Measurements from ENCODE around the gene TBC1D20. TPM values are rescaled to one million over a fixed set of nuclear protein-coding genes. Genes with fewer than 3 reads are reported as not detected.
A peak's percentile ranks its signal among the peaks of the same experiment; 100 is the strongest.

Gene TBC1D20
- total and polyA plus RNA-seq, 3 experiments from 2014 or later = 24.6 to 28.6 (median 25.0) TPM

GRCh38 chr20:497979-498378, 35.6 kb upstream of the TBC1D20 start:
- Histone ChIP-seq H3K4me1 (ENCODE audit: insufficient read depth, low read length) (no peaks in the 10 kb centered on the region), H3K4me3 (ENCODE audit: low read length) (no peak overlapping the region), H3K27me3 (ENCODE audit: insufficient read depth, low read length, poor library complexity, severe bottlenecking) (no peaks in the 10 kb centered on the region), H3K36me3 (ENCODE audit: insufficient read depth, low read length) (peaks cover 57% of the 10 kb centered on the region), H3K27ac (ENCODE audit: low read depth, low read length) (no peak overlapping the region), H3K9me3 (ENCODE audit: low read length) (no peaks in the 10 kb centered on the region)
- Mint-ChIP-seq H3K36me3 (peaks cover 0 to 85% (median 29%) of the 10 kb centered on the region in 3 donors), H3K9me3 (no peaks in the 10 kb centered on the region), H3K27ac (no peak overlapping the region), H3K27me3 (no peaks in the 10 kb centered on the region), H3K4me3 (no peak overlapping the region), H3K4me1 (peaks cover 0 to 4% (median 0%) of the 10 kb centered on the region in 3 donors)
- ChIA-PET CTCF (no interaction called here), POLR2A (no interaction called here)
- DNase-seq = no peak

- peaks cover 55% of the 10 kb centered on the region for H3K36me3 ChIP-seq (ENCODE audit: insufficient read depth, low read length)
- CTCF ChIA-PET = interaction anchor here (1.1 kb wide), 1 partner anchor 10 kb away, joined by 3 read pairs; no protein-coding TSS in a partner anchor
These were observed 33.9 kb upstream of the TBC1D20 start for GRCh38 chr20:496126-496696.

GRCh38 chr20:492159-492558, 29.8 kb upstream of the TBC1D20 start:
- CTCF ChIA-PET = interaction anchor here (0.9 kb wide), 1 partner anchor 29 kb away, joined by 3 read pairs; no protein-coding TSS in a partner anchor
- H3K27me3 Mint-ChIP-seq = no peaks in the 10 kb centered on the region
- no peak for DNase-seq
- Histone ChIP-seq H3K27me3 (ENCODE audit: insufficient read depth, low read length, poor library complexity, severe bottlenecking) (no peaks in the 10 kb centered on the region), H3K27ac (ENCODE audit: low read depth, low read length) (no peak overlapping the region), H3K4me3 (ENCODE audit: low read length) (no peak overlapping the region), H3K4me1 (ENCODE audit: insufficient read depth, low read length) (no peaks in the 10 kb centered on the region), H3K36me3 (ENCODE audit: insufficient read depth, low read length) (peaks cover 44% of the 10 kb centered on the region), H3K9me3 (ENCODE audit: low read length) (no peaks in the 10 kb centered on the region)
- peak overlapping the region in 1 of 8 donors; percentile 37 for H3K27ac Mint-ChIP-seq
- H3K9me3 Mint-ChIP-seq = no peaks in the 10 kb centered on the region
- H3K4me1 Mint-ChIP-seq = no peaks in the 10 kb centered on the region
- H3K4me3 Mint-ChIP-seq = no peak overlapping the region
- POLR2A ChIA-PET = interaction anchor here (0.6 kb wide), 1 partner anchor 907 kb away, joined by 3 read pairs; no protein-coding TSS in a partner anchor
- H3K36me3 Mint-ChIP-seq = peaks cover 0 to 83% (median 22%) of the 10 kb centered on the region in 3 donors

More at GRCh38 chr20:496126-496696, 33.9 kb upstream of the TBC1D20 start:
- Histone ChIP-seq H3K9me3 (ENCODE audit: low read length) (no peaks in the 10 kb centered on the region), H3K27ac (ENCODE audit: low read depth, low read length) (no peak overlapping the region), H3K27me3 (ENCODE audit: insufficient read depth, low read length, poor library complexity, severe bottlenecking) (no peaks in the 10 kb centered on the region), H3K4me1 (ENCODE audit: insufficient read depth, low read length) (no peaks in the 10 kb centered on the region), H3K4me3 (ENCODE audit: low read length) (no peak overlapping the region)
- peaks cover 0 to 85% (median 25%) of the 10 kb centered on the region in 3 donors for H3K36me3 Mint-ChIP-seq
- no peak overlapping the region for H3K4me3 Mint-ChIP-seq
- H3K27ac Mint-ChIP-seq = peak overlapping the region in 3 of 8 donors; percentile 40 to 78 (median 55)
- H3K9me3 Mint-ChIP-seq = no peaks in the 10 kb centered on the region
- no peak for DNase-seq
- no peaks in the 10 kb centered on the region for H3K4me1 Mint-ChIP-seq
- POLR2A ChIA-PET = no interaction called here
- H3K27me3 Mint-ChIP-seq = no peaks in the 10 kb centered on the region

GRCh38 chr20:487655-488054, 25.3 kb upstream of the TBC1D20 start:
- H3K9me3 ChIP-seq (ENCODE audit: low read length) = no peaks in the 10 kb centered on the region
- Mint-ChIP-seq H3K4me3 (no peak overlapping the region), H3K4me1 (no peaks in the 10 kb centered on the region), H3K9me3 (no peaks in the 10 kb centered on the region), H3K27me3 (no peaks in the 10 kb centered on the region), H3K36me3 (peaks cover 7 to 87% (median 15%) of the 10 kb centered on the region in 3 donors), H3K27ac (no peak overlapping the region)
- no peaks in the 10 kb centered on the region for H3K27me3 ChIP-seq (ENCODE audit: insufficient read depth, low read length, poor library complexity, severe bottlenecking)
- CTCF ChIA-PET = no interaction called here
- no peaks in the 10 kb centered on the region for H3K4me1 ChIP-seq (ENCODE audit: insufficient read depth, low read length)
- no peak overlapping the region for H3K4me3 ChIP-seq (ENCODE audit: low read length)
- peaks cover 48% of the 10 kb centered on the region for H3K36me3 ChIP-seq (ENCODE audit: insufficient read depth, low read length)
- DNase-seq = no peak
- no peak overlapping the region for H3K27ac ChIP-seq (ENCODE audit: low read depth, low read length)
- POLR2A ChIA-PET = interaction anchor here (1.1 kb wide), 1 partner anchor 133 kb away, joined by 5 read pairs; no protein-coding TSS in a partner anchor

- CTCF ChIA-PET = no interaction called here
These were observed 21.7 kb upstream of the TBC1D20 start for GRCh38 chr20:483815-484644.

GRCh38 chr20:481167-481566, 18.8 kb upstream of the TBC1D20 start:
- POLR2A ChIA-PET = no interaction called here
- H3K27ac ChIP-seq (ENCODE audit: low read depth, low read length) = no peak overlapping the region

More at GRCh38 chr20:483815-484644, 21.7 kb upstream of the TBC1D20 start:
- Histone ChIP-seq H3K4me1 (ENCODE audit: insufficient read depth, low read length) (peaks cover 6% of the 10 kb centered on the region), H3K27ac (ENCODE audit: low read depth, low read length) (no peak overlapping the region), H3K27me3 (ENCODE audit: insufficient read depth, low read length, poor library complexity, severe bottlenecking) (no peaks in the 10 kb centered on the region), H3K36me3 (ENCODE audit: insufficient read depth, low read length) (peaks cover 38% of the 10 kb centered on the region), H3K4me3 (ENCODE audit: low read length) (no peak overlapping the region), H3K9me3 (ENCODE audit: low read length) (no peaks in the 10 kb centered on the region)
- POLR2A ChIA-PET = no interaction called here
- Mint-ChIP-seq H3K27me3 (no peaks in the 10 kb centered on the region), H3K4me1 (peaks cover 15 to 29% (median 21%) of the 10 kb centered on the region in 3 donors), H3K36me3 (peaks cover 7 to 72% (median 14%) of the 10 kb centered on the region in 3 donors), H3K4me3 (no peak overlapping the region), H3K9me3 (no peaks in the 10 kb centered on the region), H3K27ac (no peak overlapping the region)
- no peak for DNase-seq

GRCh38 chr20:480044-480443, 17.7 kb upstream of the TBC1D20 start:
- ChIA-PET CTCF (interaction anchor here (1.0 to 5.8 kb wide), 3 partner anchors 126 to 166 kb away, joined by 3 to 46 read pairs (median 4); no protein-coding TSS in a partner anchor), POLR2A (no interaction called here)
- Histone ChIP-seq H3K4me3 (ENCODE audit: low read length) (no peak overlapping the region), H3K36me3 (ENCODE audit: insufficient read depth, low read length) (peaks cover 20% of the 10 kb centered on the region), H3K4me1 (ENCODE audit: insufficient read depth, low read length) (peaks cover 6% of the 10 kb centered on the region), H3K27me3 (ENCODE audit: insufficient read depth, low read length, poor library complexity, severe bottlenecking) (no peaks in the 10 kb centered on the region), H3K9me3 (ENCODE audit: low read length) (no peaks in the 10 kb centered on the region), H3K27ac (ENCODE audit: low read depth, low read length) (no peak overlapping the region)
- H3K9me3 Mint-ChIP-seq = no peaks in the 10 kb centered on the region
- peaks cover 17 to 33% (median 24%) of the 10 kb centered on the region in 3 donors for H3K4me1 Mint-ChIP-seq
- H3K27me3 Mint-ChIP-seq = no peaks in the 10 kb centered on the region
- peaks cover 7 to 43% (median 9%) of the 10 kb centered on the region in 3 donors for H3K36me3 Mint-ChIP-seq
- DNase-seq = no peak
- no peak overlapping the region for H3K4me3 Mint-ChIP-seq
- H3K27ac Mint-ChIP-seq = peak overlapping the region in 2 of 8 donors; percentile 46 to 64

More at GRCh38 chr20:481167-481566, 18.8 kb upstream of the TBC1D20 start:
- no peaks in the 10 kb centered on the region for H3K9me3 Mint-ChIP-seq
- Histone ChIP-seq H3K4me1 (ENCODE audit: insufficient read depth, low read length) (peaks cover 6% of the 10 kb centered on the region), H3K9me3 (ENCODE audit: low read length) (no peaks in the 10 kb centered on the region), H3K36me3 (ENCODE audit: insufficient read depth, low read length) (peaks cover 20% of the 10 kb centered on the region), H3K4me3 (ENCODE audit: low read length) (no peak overlapping the region), H3K27me3 (ENCODE audit: insufficient read depth, low read length, poor library complexity, severe bottlenecking) (no peaks in the 10 kb centered on the region)
- peak overlapping the region in 2 of 8 donors; percentile 20 to 29 for H3K27ac Mint-ChIP-seq
- peak in 2 of 5 donors; percentile 22 to 28 for DNase-seq
- no peak overlapping the region for H3K4me3 Mint-ChIP-seq
- peaks cover 7 to 52% (median 10%) of the 10 kb centered on the region in 3 donors for H3K36me3 Mint-ChIP-seq
- CTCF ChIA-PET = interaction anchor here (5.8 kb wide), 1 partner anchor 127 kb away, joined by 46 read pairs; no protein-coding TSS in a partner anchor
- H3K4me1 Mint-ChIP-seq = peaks cover 17 to 33% (median 24%) of the 10 kb centered on the region in 3 donors
- H3K27me3 Mint-ChIP-seq = no peaks in the 10 kb centered on the region
